Thyroid gland (tissue), 4 donors: ENCODE data around the gene CEP152.

ENCODE experiments used
- POLR2A ChIP-seq, 2 donors: fragments of 450-650 bp; IDR thresholded peaks; one replicate each; pipeline ENCODE4 v1.6.1; 2017; ENCODE audit warnings: antibody characterized with exemption in 2 of 2, mild to moderate bottlenecking in 2 of 2, moderate library complexity in 1 of 2
- TF ChIP-seq, protein P1 (sequence below), 6 experiments: fragments of 200-600 bp in 3 of 6; fragments of 450-650 bp in 3 of 6; sonication (generic) in 3 of 6; IDR thresholded peaks; one replicate each; pipeline ENCODE4 v1.5.1; 2016 to 2019; ENCODE audit warnings: antibody characterized with exemption in 6 of 6, mild to moderate bottlenecking in 2 of 6, inconsistent platforms in 1 of 6, moderate library complexity in 1 of 6

DNA sequence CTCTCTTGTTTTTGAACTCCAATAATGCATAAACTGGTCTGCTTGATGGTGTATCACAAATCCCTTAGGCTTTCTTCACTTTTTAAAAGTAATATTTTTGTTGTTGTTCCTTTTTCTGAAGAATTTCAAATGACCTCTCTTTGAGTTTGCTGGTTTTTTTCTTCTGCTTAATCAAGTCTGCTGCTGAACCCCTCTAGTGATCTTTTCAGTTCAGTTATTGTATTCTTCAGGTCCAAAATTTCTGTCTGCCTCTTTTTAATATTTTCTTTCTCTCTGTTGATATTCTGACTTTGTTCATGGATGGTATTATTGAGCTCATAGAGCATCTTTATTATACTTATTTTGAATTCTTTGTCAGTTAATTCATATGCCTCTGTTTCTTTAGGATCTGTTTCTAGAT is 21.8 kb upstream of the CEP152 start:
- TF ChIP-seq, protein P1, sequence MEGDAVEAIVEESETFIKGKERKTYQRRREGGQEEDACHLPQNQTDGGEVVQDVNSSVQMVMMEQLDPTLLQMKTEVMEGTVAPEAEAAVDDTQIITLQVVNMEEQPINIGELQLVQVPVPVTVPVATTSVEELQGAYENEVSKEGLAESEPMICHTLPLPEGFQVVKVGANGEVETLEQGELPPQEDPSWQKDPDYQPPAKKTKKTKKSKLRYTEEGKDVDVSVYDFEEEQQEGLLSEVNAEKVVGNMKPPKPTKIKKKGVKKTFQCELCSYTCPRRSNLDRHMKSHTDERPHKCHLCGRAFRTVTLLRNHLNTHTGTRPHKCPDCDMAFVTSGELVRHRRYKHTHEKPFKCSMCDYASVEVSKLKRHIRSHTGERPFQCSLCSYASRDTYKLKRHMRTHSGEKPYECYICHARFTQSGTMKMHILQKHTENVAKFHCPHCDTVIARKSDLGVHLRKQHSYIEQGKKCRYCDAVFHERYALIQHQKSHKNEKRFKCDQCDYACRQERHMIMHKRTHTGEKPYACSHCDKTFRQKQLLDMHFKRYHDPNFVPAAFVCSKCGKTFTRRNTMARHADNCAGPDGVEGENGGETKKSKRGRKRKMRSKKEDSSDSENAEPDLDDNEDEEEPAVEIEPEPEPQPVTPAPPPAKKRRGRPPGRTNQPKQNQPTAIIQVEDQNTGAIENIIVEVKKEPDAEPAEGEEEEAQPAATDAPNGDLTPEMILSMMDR (IDR thresholded peaks at IDR 0.05) = no peak
- no peak for TF ChIP-seq POLR2A (IDR thresholded peaks at IDR 0.05)
